Left kidney (tissue), 2 donors: ENCODE results near the gene RAB4A. TPM values are rescaled to one million over a fixed set of nuclear protein-coding genes. Genes with fewer than 3 reads are reported as not detected.

ENCODE experiments used
- DNase-seq: peaks from one replicate; pipeline ENCODE4 v3.0.0-alpha.2; 2013
- polyA plus RNA-seq: library from polyadenylated mRNA; unstranded; fragments of 120-200 nt; gene quantifications from one replicate; pipeline ENCODE4 v1.2.1, GENCODE V29; 2013; ENCODE audit not compliant: insufficient read length

RAB4A gene
- polyA plus RNA-seq, 1 donor, result 49.4 TPM

GRCh38 chr1:229334716-229335115, 63.8 kb downstream of the RAB4A start:
- DNase-seq, result no peak

GRCh38 chr1:229336345-229336744, 65.4 kb downstream of the RAB4A start:
- no peak for DNase-seq

GRCh38 chr1:229339086-229339485, 68.2 kb downstream of the RAB4A start:
- no peak for DNase-seq

- DNase-seq, result no peak
These were observed 68.6 kb downstream of the RAB4A start for GRCh38 chr1:229339520-229339919.

- no peak for DNase-seq
These were observed 69.6 kb downstream of the RAB4A start for GRCh38 chr1:229340496-229340895.

- DNase-seq, result peak; percentile 78
These were observed 71.1 kb downstream of the RAB4A start for GRCh38 chr1:229341774-229342655.

GRCh38 chr1:229342656-229343569, 72.0 kb downstream of the RAB4A start, which contains the start of gene CCSAP:
Gene CCSAP, minus strand, starts transcription at chr1:229343047. Its CDS starts 582 bp downstream, at chr1:229342465.
- DNase-seq, result peak; percentile 35

GRCh38 chr1:229344139-229344538, 73.2 kb downstream of the RAB4A start:
- no peak for DNase-seq

GRCh38 chr1:229344937-229345684, 74.2 kb downstream of the RAB4A start:
- DNase-seq, result no peak

GRCh38 chr1:229347528-229347927, 76.6 kb downstream of the RAB4A start:
- DNase-seq, result no peak

GRCh38 chr1:229349463-229350385, 78.8 kb downstream of the RAB4A start:
- DNase-seq, result no peak

GRCh38 chr1:229352975-229353374, 82.1 kb downstream of the RAB4A start:
- DNase-seq, result no peak

- no peak for DNase-seq
These were observed 83.3 kb downstream of the RAB4A start for GRCh38 chr1:229354226-229354625.

Other genes with a start within 250 kb of the RAB4A start
- 11.2 TPM for gene CCSAP, start 71.9 kb downstream of the RAB4A start, polyA plus RNA-seq
- gene ACTA1, start 163.0 kb downstream of the RAB4A start, polyA plus RNA-seq, result 1.9 TPM
- 52.0 TPM for gene NUP133, start 237.2 kb downstream of the RAB4A start, polyA plus RNA-seq